Nephron (organoid): ENCODE data around the gene JAM2.

Experiments used
- H3K27ac Mint-ChIP-seq, 3 experiments: 2 replicates each; pipeline ENCODE4 v1.8.0; 2020; ENCODE audit warnings: mixed read lengths in 3 of 3, mild to moderate bottlenecking in 2 of 3, moderate library complexity in 1 of 3
- H3K27me3 Mint-ChIP-seq: 2 replicates; pipeline ENCODE4 v1.8.0; 2021; ENCODE audit warnings: low read depth, mild to moderate bottlenecking, moderate library complexity, mixed read lengths
- H3K36me3 Mint-ChIP-seq: 2 replicates; pipeline ENCODE4 v1.8.0; 2020; ENCODE audit warnings: low read depth, mixed read lengths
- H3K4me1 Mint-ChIP-seq: 2 replicates; pipeline ENCODE4 v1.8.0; 2020; ENCODE audit warnings: mixed read lengths
- H3K4me3 Mint-ChIP-seq, 3 experiments: 2 replicates each; pipeline ENCODE4 v1.8.0; 2020; ENCODE audit warnings: mild to moderate bottlenecking in 3 of 3, mixed read lengths in 3 of 3, moderate library complexity in 2 of 3
- H3K9me3 Mint-ChIP-seq: 2 replicates; pipeline ENCODE4 v1.8.0; 2020; ENCODE audit warnings: mixed read lengths
- CTCF ChIP-seq, 3 experiments: fragments of 200-600 bp; sonication (generic); IDR thresholded peaks; one replicate each; pipeline ENCODE4 v1.5.0; 2021; ENCODE audit warnings: antibody characterized with exemption in 3 of 3; ENCODE audit not compliant: unreplicated experiment in 3 of 3

Gene JAM2

GRCh38 chr21:25640202-25640942, 1.3 kb downstream of the JAM2 start:
- no peaks in the 10 kb centered on the region for H3K9me3 Mint-ChIP-seq
- peak overlapping the region; percentile 79 to 94 (median 87) for H3K4me3 Mint-ChIP-seq
- peak overlapping the region; percentile 10 to 71 (median 63) for H3K27ac Mint-ChIP-seq
- H3K4me1 Mint-ChIP-seq = peaks cover 42% of the 10 kb centered on the region
- no peaks in the 10 kb centered on the region for H3K36me3 Mint-ChIP-seq
- H3K27me3 Mint-ChIP-seq = peaks cover 5% of the 10 kb centered on the region
- TF ChIP-seq CTCF (IDR thresholded peaks at IDR 0.05; ENCODE audit: unreplicated experiment in 3 of 3) = no peak

GRCh38 chr21:25640943-25641292, 1.9 kb downstream of the JAM2 start:
- TF ChIP-seq CTCF (IDR thresholded peaks at IDR 0.05; ENCODE audit: unreplicated experiment in 3 of 3) = no peak
- Mint-ChIP-seq H3K4me1 (peaks cover 42% of the 10 kb centered on the region), H3K9me3 (no peaks in the 10 kb centered on the region), H3K27me3 (peaks cover 5% of the 10 kb centered on the region), H3K4me3 (peak overlapping the region; percentile 79 to 94 (median 87)), H3K27ac (peak overlapping the region; percentile 10 to 71 (median 63)), H3K36me3 (no peaks in the 10 kb centered on the region)

DNA sequence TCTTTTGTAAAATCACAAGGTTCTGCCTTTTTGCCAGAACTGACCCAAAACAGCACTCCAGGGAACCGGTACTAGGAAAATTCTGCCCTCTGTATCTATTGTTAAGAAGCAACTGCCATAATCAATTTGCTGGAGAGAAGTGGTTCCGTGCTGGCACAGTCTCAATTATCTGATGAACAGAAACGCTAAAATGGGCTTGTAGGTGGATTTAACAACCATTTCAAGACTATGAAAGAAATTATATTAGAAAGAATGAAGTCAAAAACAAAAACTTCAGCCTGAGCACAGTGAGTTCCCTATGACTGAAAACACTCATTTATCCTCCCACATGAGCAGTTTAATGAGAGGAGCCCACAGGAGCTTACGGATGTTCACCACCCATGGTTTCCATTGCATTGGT, 4.4 kb downstream of the JAM2 start:
- no peak overlapping the region for H3K27ac Mint-ChIP-seq
- peaks cover 41% of the 10 kb centered on the region for H3K4me1 Mint-ChIP-seq
- peak overlapping the region in 1 of 3 experiments; percentile 25 for H3K4me3 Mint-ChIP-seq
- no peaks in the 10 kb centered on the region for H3K36me3 Mint-ChIP-seq
- H3K9me3 Mint-ChIP-seq = no peaks in the 10 kb centered on the region
- no peak for TF ChIP-seq CTCF (IDR thresholded peaks at IDR 0.05; ENCODE audit: unreplicated experiment in 3 of 3)
- H3K27me3 Mint-ChIP-seq = no peaks in the 10 kb centered on the region

GRCh38 chr21:25646474-25646873, 7.4 kb downstream of the JAM2 start:
- no peak overlapping the region for H3K4me3 Mint-ChIP-seq
- H3K27ac Mint-ChIP-seq = no peak overlapping the region
- TF ChIP-seq CTCF (IDR thresholded peaks at IDR 0.05; ENCODE audit: unreplicated experiment in 3 of 3) = no peak
- H3K4me1 Mint-ChIP-seq = peaks cover 24% of the 10 kb centered on the region
- no peaks in the 10 kb centered on the region for H3K36me3 Mint-ChIP-seq
- H3K9me3 Mint-ChIP-seq = no peaks in the 10 kb centered on the region
- no peaks in the 10 kb centered on the region for H3K27me3 Mint-ChIP-seq

DNA sequence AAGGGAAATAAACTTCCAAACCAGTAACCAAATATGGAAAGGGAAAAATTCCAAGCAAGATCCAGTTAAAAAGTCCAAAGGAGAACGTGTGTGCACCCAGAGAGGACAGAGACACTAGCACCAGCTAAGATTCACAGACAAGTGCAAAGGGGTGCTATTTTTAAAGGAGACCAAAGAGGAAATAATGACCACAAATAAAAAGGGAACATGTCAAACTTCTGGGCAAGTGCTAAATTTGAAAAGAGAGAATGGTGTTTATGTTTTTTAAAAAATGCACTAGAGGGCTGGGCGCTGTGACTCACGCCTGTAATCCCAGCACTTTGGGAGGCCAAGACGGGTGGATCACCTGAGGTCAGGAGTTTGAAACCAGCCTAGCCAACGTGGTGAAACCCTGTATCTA, 8.6 kb downstream of the JAM2 start:
- H3K27me3 Mint-ChIP-seq = no peaks in the 10 kb centered on the region
- H3K36me3 Mint-ChIP-seq = no peaks in the 10 kb centered on the region
- H3K4me1 Mint-ChIP-seq = peaks cover 14% of the 10 kb centered on the region
- H3K4me3 Mint-ChIP-seq = no peak overlapping the region
- no peaks in the 10 kb centered on the region for H3K9me3 Mint-ChIP-seq
- H3K27ac Mint-ChIP-seq = no peak overlapping the region
- TF ChIP-seq CTCF (IDR thresholded peaks at IDR 0.05; ENCODE audit: unreplicated experiment in 3 of 3) = no peak

GRCh38 chr21:25649146-25649545, 10.1 kb downstream of the JAM2 start:
- Mint-ChIP-seq H3K27me3 (no peaks in the 10 kb centered on the region), H3K4me1 (peaks cover 10% of the 10 kb centered on the region), H3K27ac (no peak overlapping the region), H3K9me3 (no peaks in the 10 kb centered on the region), H3K4me3 (no peak overlapping the region), H3K36me3 (no peaks in the 10 kb centered on the region)
- TF ChIP-seq CTCF (IDR thresholded peaks at IDR 0.05; ENCODE audit: unreplicated experiment in 3 of 3) = no peak
